Parietal lobe (tissue), 1 donor: ENCODE results near the gene CRYZ. TPM values are rescaled to one million over a fixed set of nuclear protein-coding genes. Genes with fewer than 3 reads are reported as not detected.

Experiments used
- total RNA-seq: library from RNA; depleted of rRNA; stranded (reverse); fragments of >200 nt; gene quantifications from one replicate; pipeline ENCODE4 v1.2.3, GENCODE V29; 2014

CRYZ gene
- total RNA-seq: 6.6 TPM

GRCh38 chr1:74732960-74733603, at the start of gene CRYZ, which contains the start of gene TYW3:
Gene CRYZ (minus strand): TSS chr1:74733050. CDS start chr1:74724821, 8,229 bp downstream.
Gene TYW3 (plus strand): TSS chr1:74733152. CDS start chr1:74733245, 93 bp downstream.

GRCh38 chr1:74673351-74674111, 59.3 kb downstream of the CRYZ start, which contains the start of gene ERICH3:
Gene ERICH3 (minus strand): TSS chr1:74673792. CDS start chr1:74673519, 273 bp downstream.

Other genes starting within 250 kb of the CRYZ start
- gene LRRC53, start 220.4 kb downstream of the CRYZ start, total RNA-seq: not detected
- gene ERICH3, start 59.3 kb downstream of the CRYZ start, total RNA-seq: 36.9 TPM
- gene TYW3, start 102 bp upstream of the CRYZ start, total RNA-seq: 8.5 TPM